Measurements from ENCODE around the gene TMEM139. TPM values are rescaled to one million over a fixed set of nuclear protein-coding genes. Genes with fewer than 3 reads are reported as not detected.

Gene TMEM139
- 1 to 10 TPM in 1 of 2 donors, under 1 TPM in 1; 0.59 to 2.2 TPM for total RNA-seq
- polyA plus RNA-seq (ENCODE audit: insufficient read length in 2 of 2) = 1 to 10 TPM; 1.3 to 2.2 TPM
- long read RNA-seq, donor 1, partial matches to known transcripts = 0 of 1 reads
- long read RNA-seq, donor 1, other reads (novel, unspliced or antisense) = 0 of 1 reads
- long read RNA-seq, donor 2 = 0 reads
- long read RNA-seq, donor 3 = 0 reads
- long read RNA-seq, donor 4, partial matches to known transcripts = 5 of 7 reads
- long read RNA-seq, donor 4, other reads (novel, unspliced or antisense) = 0 of 7 reads

DNA sequence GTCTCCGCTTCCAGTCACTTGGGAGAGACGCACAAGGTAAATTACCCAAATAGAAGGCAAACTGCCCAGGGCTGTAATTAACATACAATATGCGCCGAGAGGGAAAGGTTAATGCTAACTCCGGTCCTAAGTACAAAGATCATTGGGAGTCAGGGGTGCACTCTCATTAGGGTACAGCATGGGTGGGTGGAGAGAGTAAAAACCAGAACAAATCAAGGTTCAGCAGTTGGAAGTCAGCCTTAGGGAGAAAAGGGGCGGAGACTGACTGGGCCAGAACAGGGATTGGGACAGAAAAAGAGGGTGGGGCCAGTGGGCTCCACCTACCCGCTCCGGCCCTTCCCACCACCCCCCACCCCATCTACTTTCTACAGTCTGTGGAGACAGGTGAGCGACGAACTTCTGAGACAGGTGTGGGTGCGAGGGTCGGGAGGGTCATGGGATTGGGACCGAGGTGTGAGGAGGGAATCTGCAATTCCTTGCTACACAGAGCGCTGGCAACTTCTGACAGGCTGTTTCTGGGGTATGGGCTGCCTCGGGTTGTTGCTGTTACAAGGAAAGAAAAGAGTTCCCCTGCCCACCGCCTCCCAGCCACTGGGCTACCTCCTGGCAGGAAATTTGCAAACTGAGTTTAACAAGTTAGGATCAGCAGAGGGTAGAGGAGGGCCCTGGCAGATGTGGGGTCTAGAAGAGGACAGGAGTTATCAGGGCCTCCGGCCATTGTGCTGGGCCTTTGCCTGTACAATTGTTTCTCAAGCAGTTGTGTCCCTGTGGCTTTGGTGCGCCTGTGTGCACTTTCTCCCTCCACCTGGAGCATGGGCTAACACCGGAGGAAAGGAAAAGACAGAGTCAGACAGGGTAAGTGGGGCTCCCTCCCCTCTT is at the start of gene TMEM139:
Gene TMEM139, plus strand, starts transcription at position 368 of the 879 bp plus-strand sequence. CDS start 1,000 bp downstream, outside the sequence.
- peak in 1 of 6 donors; percentile 42 for DNase-seq (ENCODE audit: low read depth in 4 of 6, low spot score in 6 of 6)
- H3K4me3 ChIP-seq (ENCODE audit: low read depth, low read length) = no peak within 1 kb of the TSS
- H3K27me3 ChIP-seq (ENCODE audit: control insufficient read depth, insufficient read depth, low read length) = no peaks in the 10 kb centered on the region
- no peaks in the 10 kb centered on the region for H3K36me3 ChIP-seq (ENCODE audit: control insufficient read depth, insufficient read depth, low read length)
- H3K27ac ChIP-seq (ENCODE audit: low read depth, low read length) = peak within 1 kb of the TSS; percentile 54
- H3K4me1 ChIP-seq (ENCODE audit: control insufficient read depth, insufficient read depth, low read length) = peaks cover 26% of the 10 kb centered on the region
- 53% methylated on average over 9 of the region's 19 CpGs for WGBS (ENCODE audit: insufficient coverage)
- H3K9me3 ChIP-seq (ENCODE audit: control insufficient read depth, insufficient read depth, low read length) = no peaks in the 10 kb centered on the region

GRCh38 chr7:143235561-143235960 is 49.2 kb upstream of the TMEM139 start:
- DNase-seq (ENCODE audit: low read depth in 4 of 6, low spot score in 6 of 6) = no peak
- WGBS (ENCODE audit: insufficient coverage) = no CpG with 5 or more reads among the region's 1 CpG

DNA sequence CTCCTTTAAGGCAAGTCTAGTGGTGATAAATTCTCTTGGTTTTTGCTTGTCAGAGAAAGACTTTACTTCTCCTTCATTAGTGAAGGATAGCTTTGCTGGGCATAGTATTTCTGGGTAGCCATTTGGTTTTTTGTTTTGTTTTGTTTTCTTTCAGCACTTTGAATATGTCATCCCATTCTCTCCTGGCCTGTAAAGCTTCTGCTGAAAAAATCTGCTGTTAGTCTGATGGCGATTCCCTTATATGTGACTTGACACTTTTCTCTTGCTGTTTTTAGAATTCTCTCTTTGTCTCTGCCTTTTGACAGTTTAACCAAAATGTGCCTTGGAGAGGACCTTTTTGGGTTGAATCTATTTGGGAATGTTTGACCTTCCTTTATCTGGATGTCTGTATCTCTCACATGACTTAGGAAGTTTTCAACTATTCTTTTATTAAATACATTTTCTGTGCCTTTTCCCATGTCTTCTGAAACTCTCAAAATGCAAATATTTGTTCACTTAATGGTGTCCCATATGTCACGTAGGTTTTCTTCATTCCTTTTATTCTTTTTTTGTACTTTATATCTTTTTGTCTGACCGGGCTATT is 48.3 kb upstream of the TMEM139 start:
- Histone ChIP-seq H3K9me3 (ENCODE audit: control insufficient read depth, insufficient read depth, low read length) (peaks cover 3% of the 10 kb centered on the region), H3K27ac (ENCODE audit: low read depth, low read length) (no peak overlapping the region), H3K4me1 (ENCODE audit: control insufficient read depth, insufficient read depth, low read length) (no peaks in the 10 kb centered on the region), H3K27me3 (ENCODE audit: control insufficient read depth, insufficient read depth, low read length) (no peaks in the 10 kb centered on the region), H3K36me3 (ENCODE audit: control insufficient read depth, insufficient read depth, low read length) (no peaks in the 10 kb centered on the region), H3K4me3 (ENCODE audit: low read depth, low read length) (no peak overlapping the region)
- WGBS (ENCODE audit: insufficient coverage) = no CpG with 5 or more reads among the region's 3 CpGs
- DNase-seq (ENCODE audit: low read depth in 4 of 6, low spot score in 6 of 6) = no peak

More at GRCh38 chr7:143235561-143235960, 49.2 kb upstream of the TMEM139 start:
- Histone ChIP-seq H3K36me3 (ENCODE audit: control insufficient read depth, insufficient read depth, low read length) (no peaks in the 10 kb centered on the region), H3K27me3 (ENCODE audit: control insufficient read depth, insufficient read depth, low read length) (no peaks in the 10 kb centered on the region), H3K27ac (ENCODE audit: low read depth, low read length) (no peak overlapping the region), H3K4me1 (ENCODE audit: control insufficient read depth, insufficient read depth, low read length) (no peaks in the 10 kb centered on the region), H3K4me3 (ENCODE audit: low read depth, low read length) (no peak overlapping the region), H3K9me3 (ENCODE audit: control insufficient read depth, insufficient read depth, low read length) (peaks cover 3% of the 10 kb centered on the region)

- no peak overlapping the region for H3K27ac ChIP-seq (ENCODE audit: low read depth, low read length)
- no peaks in the 10 kb centered on the region for H3K27me3 ChIP-seq (ENCODE audit: control insufficient read depth, insufficient read depth, low read length)
- no peak overlapping the region for H3K4me3 ChIP-seq (ENCODE audit: low read depth, low read length)
- DNase-seq (ENCODE audit: low read depth in 4 of 6, low spot score in 6 of 6) = no peak
- H3K36me3 ChIP-seq (ENCODE audit: control insufficient read depth, insufficient read depth, low read length) = no peaks in the 10 kb centered on the region
- H3K9me3 ChIP-seq (ENCODE audit: control insufficient read depth, insufficient read depth, low read length) = peaks cover 3% of the 10 kb centered on the region
- H3K4me1 ChIP-seq (ENCODE audit: control insufficient read depth, insufficient read depth, low read length) = no peaks in the 10 kb centered on the region
Observed at GRCh38 chr7:143237366-143237765, 47.4 kb upstream of the TMEM139 start.

DNA sequence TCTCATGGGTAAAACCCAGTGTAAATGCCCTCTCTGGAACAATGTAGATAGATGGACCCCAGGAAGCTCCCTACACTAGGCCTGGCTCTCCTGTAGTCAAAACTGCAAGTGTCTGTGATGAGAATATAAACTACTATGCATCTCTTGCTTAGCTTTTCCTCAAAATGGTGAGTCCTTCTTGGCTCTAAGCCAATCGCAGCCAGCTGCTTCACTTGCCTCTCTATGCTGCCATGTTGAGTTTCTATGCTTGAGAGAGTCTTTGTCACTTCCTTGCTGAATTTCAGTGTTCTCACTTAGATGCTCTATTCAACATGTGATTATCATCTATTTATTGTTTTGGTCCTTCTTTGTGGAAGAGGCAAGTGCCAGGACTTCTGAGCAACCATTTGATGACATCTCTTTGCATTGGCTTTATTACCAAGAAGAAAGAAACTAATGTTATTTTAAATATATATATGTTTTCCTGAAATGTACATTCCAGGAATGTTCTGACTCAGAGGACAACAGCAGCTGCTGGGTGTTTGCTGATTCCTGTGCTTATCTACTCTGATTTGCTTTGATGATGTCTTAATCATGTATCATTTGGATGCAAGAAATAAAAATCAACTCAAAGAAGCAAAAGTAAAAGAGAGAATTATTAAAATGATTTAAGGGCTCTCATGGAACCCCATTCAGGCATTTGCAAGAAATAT is 46.3 kb upstream of the TMEM139 start:
- H3K36me3 ChIP-seq (ENCODE audit: control insufficient read depth, insufficient read depth, low read length) = no peaks in the 10 kb centered on the region
- H3K4me1 ChIP-seq (ENCODE audit: control insufficient read depth, insufficient read depth, low read length) = no peaks in the 10 kb centered on the region
- WGBS (ENCODE audit: insufficient coverage) = no CpG with 5 or more reads among the region's 1 CpG
- H3K9me3 ChIP-seq (ENCODE audit: control insufficient read depth, insufficient read depth, low read length) = peaks cover 3% of the 10 kb centered on the region
- no peak overlapping the region for H3K27ac ChIP-seq (ENCODE audit: low read depth, low read length)
- H3K27me3 ChIP-seq (ENCODE audit: control insufficient read depth, insufficient read depth, low read length) = no peaks in the 10 kb centered on the region
- H3K4me3 ChIP-seq (ENCODE audit: low read depth, low read length) = no peak overlapping the region
- peak in 2 of 6 donors; percentile 36 to 54 for DNase-seq (ENCODE audit: low read depth in 4 of 6, low spot score in 6 of 6)

GRCh38 chr7:143239813-143240212 is 44.9 kb upstream of the TMEM139 start:
- Histone ChIP-seq H3K27me3 (ENCODE audit: control insufficient read depth, insufficient read depth, low read length) (no peaks in the 10 kb centered on the region), H3K36me3 (ENCODE audit: control insufficient read depth, insufficient read depth, low read length) (no peaks in the 10 kb centered on the region), H3K9me3 (ENCODE audit: control insufficient read depth, insufficient read depth, low read length) (peaks cover 3% of the 10 kb centered on the region), H3K4me1 (ENCODE audit: control insufficient read depth, insufficient read depth, low read length) (no peaks in the 10 kb centered on the region), H3K4me3 (ENCODE audit: low read depth, low read length) (no peak overlapping the region), H3K27ac (ENCODE audit: low read depth, low read length) (no peak overlapping the region)
- DNase-seq (ENCODE audit: low read depth in 4 of 6, low spot score in 6 of 6) = no peak

- DNase-seq (ENCODE audit: low read depth in 4 of 6, low spot score in 6 of 6) = peak; percentile 57 to 94 (median 68)
- Histone ChIP-seq H3K4me1 (ENCODE audit: control insufficient read depth, insufficient read depth, low read length) (no peaks in the 10 kb centered on the region), H3K9me3 (ENCODE audit: control insufficient read depth, insufficient read depth, low read length) (peaks cover 3% of the 10 kb centered on the region), H3K27ac (ENCODE audit: low read depth, low read length) (no peak overlapping the region), H3K27me3 (ENCODE audit: control insufficient read depth, insufficient read depth, low read length) (no peaks in the 10 kb centered on the region), H3K36me3 (ENCODE audit: control insufficient read depth, insufficient read depth, low read length) (no peaks in the 10 kb centered on the region), H3K4me3 (ENCODE audit: low read depth, low read length) (no peak overlapping the region)
- 0% methylated on average over 4 of the region's 9 CpGs for WGBS (ENCODE audit: insufficient coverage)
Observed at GRCh38 chr7:143240291-143241168, 44.2 kb upstream of the TMEM139 start.

- Histone ChIP-seq H3K36me3 (ENCODE audit: control insufficient read depth, insufficient read depth, low read length) (no peaks in the 10 kb centered on the region), H3K9me3 (ENCODE audit: control insufficient read depth, insufficient read depth, low read length) (no peaks in the 10 kb centered on the region), H3K27ac (ENCODE audit: low read depth, low read length) (no peak overlapping the region), H3K4me3 (ENCODE audit: low read depth, low read length) (no peak overlapping the region), H3K4me1 (ENCODE audit: control insufficient read depth, insufficient read depth, low read length) (no peaks in the 10 kb centered on the region), H3K27me3 (ENCODE audit: control insufficient read depth, insufficient read depth, low read length) (no peaks in the 10 kb centered on the region)
- 92% methylated on average over 2 of the region's 11 CpGs for WGBS (ENCODE audit: insufficient coverage)
- DNase-seq (ENCODE audit: low read depth in 4 of 6, low spot score in 6 of 6) = no peak
Observed at GRCh38 chr7:143242306-143242705, 42.5 kb upstream of the TMEM139 start.

DNA sequence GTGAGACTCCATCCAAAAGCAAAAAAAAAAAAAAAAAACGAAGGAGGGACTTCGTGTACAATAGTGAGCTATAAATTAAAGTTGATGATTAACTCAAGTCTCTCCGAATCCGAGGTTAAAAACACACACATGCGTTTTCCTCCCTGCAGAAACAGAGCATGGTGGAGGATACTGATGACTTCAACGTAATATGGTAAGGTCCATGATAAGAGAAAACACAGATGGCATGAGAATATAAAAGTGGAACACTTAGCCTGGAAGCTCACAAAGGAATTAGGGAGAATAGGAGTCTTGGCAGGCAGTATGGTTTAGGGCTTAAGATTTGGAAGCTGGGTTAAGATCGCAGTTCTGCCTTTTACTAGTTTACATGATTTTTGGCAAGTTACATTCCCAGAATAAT is 41.6 kb upstream of the TMEM139 start:
- H3K9me3 ChIP-seq (ENCODE audit: control insufficient read depth, insufficient read depth, low read length) = no peaks in the 10 kb centered on the region
- H3K4me1 ChIP-seq (ENCODE audit: control insufficient read depth, insufficient read depth, low read length) = no peaks in the 10 kb centered on the region
- H3K27me3 ChIP-seq (ENCODE audit: control insufficient read depth, insufficient read depth, low read length) = no peaks in the 10 kb centered on the region
- WGBS (ENCODE audit: insufficient coverage) = 71% methylated on average over 2 of the region's 7 CpGs
- no peak overlapping the region for H3K4me3 ChIP-seq (ENCODE audit: low read depth, low read length)
- no peak overlapping the region for H3K27ac ChIP-seq (ENCODE audit: low read depth, low read length)
- no peaks in the 10 kb centered on the region for H3K36me3 ChIP-seq (ENCODE audit: control insufficient read depth, insufficient read depth, low read length)
- DNase-seq (ENCODE audit: low read depth in 4 of 6, low spot score in 6 of 6) = no peak

All from spinal cord (tissue), 10 donors.